Measurements from ENCODE around the gene CYTH3.

The CYTH3 gene

DNA sequence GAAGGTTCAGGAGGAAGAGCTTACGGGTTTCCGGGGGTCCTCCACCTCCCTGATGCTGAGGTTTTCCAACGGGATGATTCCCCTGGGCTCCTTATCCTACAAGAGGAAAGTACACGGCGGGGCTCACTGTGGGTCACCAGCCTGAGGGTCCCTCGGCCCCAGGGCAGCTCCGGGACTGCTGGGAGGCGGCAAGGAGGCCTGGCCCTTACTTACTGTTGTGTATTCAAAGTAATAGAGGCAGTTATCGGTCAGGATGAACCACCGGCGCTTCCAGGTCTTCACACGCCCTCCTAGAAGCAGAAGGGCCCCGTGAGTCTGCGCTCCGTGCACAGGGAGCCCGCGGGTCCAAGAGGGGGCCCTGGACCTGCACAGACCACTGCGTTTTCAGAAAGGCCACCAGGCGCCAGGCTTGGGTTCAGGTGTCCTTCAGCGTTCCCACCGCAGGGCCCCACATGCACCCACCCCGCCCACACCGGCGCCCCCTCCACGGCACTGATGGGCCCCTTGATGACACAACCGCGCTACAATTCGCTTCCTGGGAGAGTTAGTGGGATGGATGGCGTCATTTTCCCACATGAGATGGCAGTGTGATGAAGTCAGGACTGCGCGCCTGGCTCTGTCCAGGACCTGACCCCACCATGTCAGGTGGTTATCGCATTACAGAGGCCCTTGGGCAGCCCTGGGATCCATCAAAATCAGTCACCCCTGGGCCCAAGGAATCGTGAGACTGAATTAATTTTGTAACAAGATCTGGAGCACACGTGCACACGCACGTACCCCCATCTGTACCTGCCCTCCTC is 106.7 kb downstream of the CYTH3 start:
- DNase-seq (ENCODE audit: insufficient read length, low spot score) (no peak), FAIRE-seq (no peak)
- TF ChIP-seq POU2F2 (IDR thresholded peaks at IDR 0.05; ENCODE audit: low read depth, low read length) (no peak), PAX5 (IDR thresholded peaks at IDR 0.05; ENCODE audit: insufficient read depth, low read length, severe bottlenecking) (no peak), SPI1 (IDR thresholded peaks at IDR 0.05; ENCODE audit: low read depth, low read length) (no peak), POLR2A (IDR thresholded peaks at IDR 0.05; ENCODE audit: low read depth, low read length) (no peak), POLR2AphosphoS5 (IDR thresholded peaks at IDR 0.05; ENCODE audit: low read depth, low read length) (no peak), TAF1 (IDR thresholded peaks at IDR 0.05; ENCODE audit: low read depth, low read length) (no peak)

DNA sequence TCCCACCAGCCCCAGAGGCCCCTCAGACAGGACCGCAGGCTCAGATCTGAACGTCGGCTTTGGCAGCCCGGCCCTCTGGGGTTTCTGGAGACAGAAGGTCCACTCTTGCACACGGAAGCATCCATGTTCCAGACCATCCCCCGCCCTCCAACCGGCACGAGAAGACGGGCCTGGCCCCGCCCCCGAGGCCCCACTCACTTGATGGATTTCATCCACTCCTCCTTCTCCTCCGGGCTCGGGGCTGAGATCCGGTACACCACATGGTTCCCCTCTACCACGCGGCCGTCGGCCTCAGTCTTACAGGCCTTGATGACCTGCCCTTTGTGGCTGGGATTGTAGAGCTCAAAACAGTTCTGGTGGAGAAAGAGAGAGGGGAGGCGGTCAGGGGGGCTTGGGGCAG is 107.3 kb downstream of the CYTH3 start:
- no peak for TF ChIP-seq POLR2AphosphoS5 (IDR thresholded peaks at IDR 0.05; ENCODE audit: low read depth, low read length)
- TF ChIP-seq PAX5 (IDR thresholded peaks at IDR 0.05; ENCODE audit: insufficient read depth, low read length, severe bottlenecking), result no peak
- no peak for TF ChIP-seq POU2F2 (IDR thresholded peaks at IDR 0.05; ENCODE audit: low read depth, low read length)
- TF ChIP-seq POLR2A (IDR thresholded peaks at IDR 0.05; ENCODE audit: low read depth, low read length), result no peak
- no peak for TF ChIP-seq SPI1 (IDR thresholded peaks at IDR 0.05; ENCODE audit: low read depth, low read length)
- TF ChIP-seq TAF1 (IDR thresholded peaks at IDR 0.05; ENCODE audit: low read depth, low read length), result no peak
- FAIRE-seq (no peak), DNase-seq (ENCODE audit: insufficient read length, low spot score) (no peak)

DNA sequence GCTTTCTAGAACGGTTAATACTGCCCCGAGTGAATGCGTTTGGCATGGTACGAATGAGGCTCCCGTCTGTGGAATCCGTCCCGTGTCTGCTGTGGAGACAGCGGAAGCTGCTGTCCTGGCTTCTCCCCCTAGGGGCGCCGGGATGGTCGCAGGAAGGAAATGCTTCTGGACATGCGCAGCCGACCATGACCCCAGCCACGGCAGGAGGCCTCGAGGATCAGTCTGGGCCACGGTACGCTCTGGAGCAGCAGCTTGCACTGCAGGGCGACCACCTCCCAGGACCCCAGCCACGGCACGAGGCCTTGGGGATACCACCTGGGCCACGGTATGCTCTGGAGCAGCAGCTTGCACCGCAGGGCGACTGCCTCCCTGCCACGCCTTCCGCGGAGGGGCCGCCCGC is 107.9 kb downstream of the CYTH3 start:
- FAIRE-seq (no peak), DNase-seq (ENCODE audit: insufficient read length, low spot score) (no peak)
- TF ChIP-seq TAF1 (IDR thresholded peaks at IDR 0.05; ENCODE audit: low read depth, low read length) (no peak), PAX5 (IDR thresholded peaks at IDR 0.05; ENCODE audit: insufficient read depth, low read length, severe bottlenecking) (peak; percentile 7)

DNA sequence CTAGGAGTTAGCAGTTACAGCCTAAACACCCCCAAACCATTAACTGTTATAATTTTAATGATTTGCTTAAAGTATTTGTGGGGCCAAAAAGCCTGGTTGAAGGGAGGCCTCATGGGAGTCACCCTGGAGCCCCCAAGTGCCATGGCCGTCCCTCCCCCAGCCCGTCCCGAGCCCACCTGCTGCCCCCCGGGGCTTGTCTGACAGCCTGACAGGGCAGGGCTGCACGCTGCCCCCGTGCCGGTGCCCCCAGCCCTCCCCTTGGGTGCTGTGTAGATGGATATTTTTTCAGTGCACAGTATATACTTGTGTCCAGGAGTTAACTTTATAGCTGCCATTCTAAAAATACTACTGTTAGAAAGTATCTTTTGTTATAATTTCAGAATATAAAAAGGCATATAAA is 108.4 kb downstream of the CYTH3 start:
- no peak for FAIRE-seq

DNA sequence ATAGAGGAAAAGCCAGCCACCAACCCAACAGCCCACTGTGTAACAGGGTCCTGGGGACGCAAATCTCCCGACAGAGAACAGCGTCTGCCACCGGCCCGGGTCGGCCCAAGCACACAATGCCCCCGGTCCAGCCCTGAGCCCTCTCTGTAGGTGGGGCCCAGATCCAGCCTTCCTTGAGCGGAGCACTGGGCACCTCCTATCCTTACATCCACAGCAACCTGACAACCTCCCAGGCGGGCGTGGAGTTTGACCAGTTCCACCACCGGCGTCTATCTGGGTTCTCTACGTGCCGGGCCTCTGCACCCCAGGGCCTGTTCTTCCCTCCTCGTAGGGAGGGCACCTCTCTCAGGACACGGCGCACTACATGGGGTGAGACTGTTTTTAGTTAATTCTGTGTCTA is 109.0 kb downstream of the CYTH3 start:
- FAIRE-seq, result no peak
- TF ChIP-seq PAX5 (IDR thresholded peaks at IDR 0.05; ENCODE audit: insufficient read depth, low read length, severe bottlenecking) (no peak), POU2F2 (IDR thresholded peaks at IDR 0.05; ENCODE audit: low read depth, low read length) (no peak), SPI1 (IDR thresholded peaks at IDR 0.05; ENCODE audit: low read depth, low read length) (no peak), POLR2A (IDR thresholded peaks at IDR 0.05; ENCODE audit: low read depth, low read length) (no peak), POLR2AphosphoS5 (IDR thresholded peaks at IDR 0.05; ENCODE audit: low read depth, low read length) (no peak), TAF1 (IDR thresholded peaks at IDR 0.05; ENCODE audit: low read depth, low read length) (no peak)
- no peak for DNase-seq (ENCODE audit: insufficient read length, low spot score)

More for the DNA sequence above, 108.4 kb downstream of the CYTH3 start:
- TF ChIP-seq POLR2A (IDR thresholded peaks at IDR 0.05; ENCODE audit: low read depth, low read length), result no peak
- no peak for TF ChIP-seq TAF1 (IDR thresholded peaks at IDR 0.05; ENCODE audit: low read depth, low read length)
- no peak for TF ChIP-seq POU2F2 (IDR thresholded peaks at IDR 0.05; ENCODE audit: low read depth, low read length)
- no peak for TF ChIP-seq PAX5 (IDR thresholded peaks at IDR 0.05; ENCODE audit: insufficient read depth, low read length, severe bottlenecking)
- TF ChIP-seq POLR2AphosphoS5 (IDR thresholded peaks at IDR 0.05; ENCODE audit: low read depth, low read length), result no peak
- TF ChIP-seq SPI1 (IDR thresholded peaks at IDR 0.05; ENCODE audit: low read depth, low read length), result no peak
- no peak for DNase-seq (ENCODE audit: insufficient read length, low spot score)

DNA sequence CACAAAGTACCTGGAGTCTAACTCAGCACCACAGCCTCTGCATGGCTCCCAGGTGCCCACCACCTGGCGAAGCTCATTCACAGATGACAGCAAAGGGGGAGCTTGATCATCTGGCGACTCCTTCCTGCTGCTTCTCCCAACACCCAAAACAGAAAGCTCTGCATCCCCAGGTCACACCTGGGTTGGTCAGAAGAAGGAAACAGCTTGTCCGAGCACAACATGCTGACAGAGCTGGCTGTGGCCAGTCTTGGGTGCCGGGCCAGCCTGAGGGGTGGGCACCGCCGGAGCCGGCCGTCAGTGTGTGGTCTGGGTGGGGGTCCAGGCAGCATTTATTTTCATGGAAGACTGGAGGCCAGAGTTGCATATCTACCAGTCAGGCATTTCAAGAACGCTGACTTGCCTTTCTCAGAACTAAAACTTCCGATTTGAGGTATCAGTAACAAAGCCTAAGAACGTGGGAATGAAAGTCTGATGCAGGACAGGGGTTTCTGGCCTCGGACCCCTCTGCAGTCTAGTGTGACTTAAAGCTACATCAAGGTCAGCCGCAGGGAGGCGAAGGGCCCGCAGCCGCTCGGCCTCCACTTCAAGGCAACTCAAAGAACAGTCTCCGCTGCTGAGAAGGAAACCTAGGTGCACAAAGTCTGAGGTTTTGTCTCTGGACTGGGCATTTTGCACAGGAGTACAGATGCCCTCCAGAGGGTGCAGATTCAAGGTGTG is 109.6 kb downstream of the CYTH3 start:
- TF ChIP-seq TAF1 (IDR thresholded peaks at IDR 0.05; ENCODE audit: low read depth, low read length) (no peak), POLR2A (IDR thresholded peaks at IDR 0.05; ENCODE audit: low read depth, low read length) (no peak), PAX5 (IDR thresholded peaks at IDR 0.05; ENCODE audit: insufficient read depth, low read length, severe bottlenecking) (no peak), POLR2AphosphoS5 (IDR thresholded peaks at IDR 0.05; ENCODE audit: low read depth, low read length) (no peak), SPI1 (IDR thresholded peaks at IDR 0.05; ENCODE audit: low read depth, low read length) (no peak), POU2F2 (IDR thresholded peaks at IDR 0.05; ENCODE audit: low read depth, low read length) (no peak)
- FAIRE-seq (no peak), DNase-seq (ENCODE audit: insufficient read length, low spot score) (no peak)

DNA sequence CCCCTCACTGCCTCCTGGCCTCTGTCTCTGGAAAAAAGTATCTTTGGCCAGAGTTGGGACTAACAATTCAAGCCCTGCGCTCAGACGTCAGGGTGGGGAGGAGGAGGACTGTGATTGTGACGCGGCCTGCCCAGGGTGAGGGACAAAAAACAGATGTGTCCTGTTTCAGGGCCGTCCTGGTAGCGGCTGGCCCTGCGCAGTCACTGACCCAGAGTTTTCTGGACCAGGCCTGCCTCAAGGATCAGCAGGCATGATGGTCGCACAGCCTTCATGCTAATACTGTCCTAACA is 110.1 kb downstream of the CYTH3 start:
- FAIRE-seq, result no peak

DNA sequence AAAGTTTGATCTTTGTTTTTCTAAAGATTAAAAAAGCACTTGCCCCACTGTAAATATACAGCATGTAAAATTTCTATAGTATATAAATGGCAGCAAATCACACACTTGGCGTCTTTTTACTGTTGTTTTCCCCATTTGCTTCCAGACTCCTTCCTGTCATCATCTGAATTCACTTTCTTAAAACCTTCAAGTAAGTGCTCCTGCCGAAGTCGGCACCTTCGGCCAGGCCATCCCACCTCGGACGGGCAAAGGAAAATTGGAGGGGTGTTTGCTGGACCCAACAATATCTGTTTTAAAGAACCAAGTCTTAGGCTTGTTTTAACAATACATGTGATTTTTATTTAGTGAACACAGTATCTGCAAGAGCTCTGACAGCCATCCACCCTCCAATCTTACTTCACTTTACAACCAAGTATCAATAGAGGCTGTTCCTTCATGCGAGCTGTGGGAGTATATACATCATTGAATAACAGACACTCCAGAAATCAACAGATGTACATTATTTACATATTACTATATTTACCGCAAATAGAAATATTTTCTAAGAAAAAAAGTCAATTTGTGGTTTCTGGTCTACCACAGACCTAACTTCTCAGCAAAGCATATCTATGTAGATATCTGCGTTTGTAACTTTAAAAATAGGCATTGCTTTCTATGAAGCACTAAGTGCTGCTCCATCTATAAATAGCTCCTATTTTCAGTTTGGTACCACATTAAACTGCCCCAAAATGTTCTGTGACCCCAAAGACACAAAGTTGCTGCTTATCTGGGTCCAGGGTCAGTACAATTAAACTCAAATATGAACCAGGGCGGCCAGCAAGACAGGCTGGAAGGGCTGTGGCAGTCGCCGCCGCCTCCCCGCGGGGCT is 110.7 kb downstream of the CYTH3 start:
- no peak for TF ChIP-seq POLR2A (IDR thresholded peaks at IDR 0.05; ENCODE audit: low read depth, low read length)
- TF ChIP-seq SPI1 (IDR thresholded peaks at IDR 0.05; ENCODE audit: low read depth, low read length), result no peak
- TF ChIP-seq POLR2AphosphoS5 (IDR thresholded peaks at IDR 0.05; ENCODE audit: low read depth, low read length), result no peak
- no peak for DNase-seq (ENCODE audit: insufficient read length, low spot score)
- FAIRE-seq, result peak; percentile 20

More for the DNA sequence above, 110.1 kb downstream of the CYTH3 start:
- DNase-seq (ENCODE audit: insufficient read length, low spot score), result no peak
- no peak for TF ChIP-seq POLR2A (IDR thresholded peaks at IDR 0.05; ENCODE audit: low read depth, low read length)
- TF ChIP-seq TAF1 (IDR thresholded peaks at IDR 0.05; ENCODE audit: low read depth, low read length), result no peak
- no peak for TF ChIP-seq SPI1 (IDR thresholded peaks at IDR 0.05; ENCODE audit: low read depth, low read length)
- TF ChIP-seq POU2F2 (IDR thresholded peaks at IDR 0.05; ENCODE audit: low read depth, low read length), result no peak
- no peak for TF ChIP-seq PAX5 (IDR thresholded peaks at IDR 0.05; ENCODE audit: insufficient read depth, low read length, severe bottlenecking)
- TF ChIP-seq POLR2AphosphoS5 (IDR thresholded peaks at IDR 0.05; ENCODE audit: low read depth, low read length), result no peak

DNA sequence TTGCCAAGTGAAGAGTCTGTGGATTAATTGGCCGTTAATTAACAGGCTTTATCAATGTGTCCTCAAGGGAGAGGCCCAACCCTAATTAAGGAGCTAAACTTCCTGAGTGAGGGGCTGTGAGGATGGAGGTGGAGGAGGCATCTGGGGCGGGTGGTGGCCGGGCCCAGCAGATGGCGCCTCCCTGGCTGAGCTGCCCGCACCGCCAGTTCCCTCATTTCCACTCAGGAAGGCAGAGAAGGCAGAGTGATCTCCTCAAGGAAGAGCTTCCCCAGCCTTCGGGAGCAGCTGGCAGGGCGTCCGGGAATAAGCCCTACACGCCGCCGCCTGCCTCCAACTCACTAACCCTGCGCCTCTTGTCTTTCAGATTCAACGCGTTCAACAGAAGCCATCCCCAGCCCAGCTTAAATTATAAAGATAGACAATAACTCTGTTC is 112.2 kb downstream of the CYTH3 start:
- DNase-seq (ENCODE audit: insufficient read length, low spot score) (no peak), FAIRE-seq (no peak)

More for the DNA sequence above, 112.2 kb downstream of the CYTH3 start:
- TF ChIP-seq SPI1 (IDR thresholded peaks at IDR 0.05; ENCODE audit: low read depth, low read length) (no peak), TAF1 (IDR thresholded peaks at IDR 0.05; ENCODE audit: low read depth, low read length) (no peak), POLR2A (IDR thresholded peaks at IDR 0.05; ENCODE audit: low read depth, low read length) (no peak), POU2F2 (IDR thresholded peaks at IDR 0.05; ENCODE audit: low read depth, low read length) (no peak), PAX5 (IDR thresholded peaks at IDR 0.05; ENCODE audit: insufficient read depth, low read length, severe bottlenecking) (no peak), POLR2AphosphoS5 (IDR thresholded peaks at IDR 0.05; ENCODE audit: low read depth, low read length) (no peak)
